ENCODE results near the gene FAM114A1. TPM values are rescaled to one million over a fixed set of nuclear protein-coding genes. Genes with fewer than 3 reads are reported as not detected.

FAM114A1 gene
- total RNA-seq: 204 and 215 TPM in 2 replicates

GRCh38 chr4:38867478-38868058 lies at the start of gene FAM114A1:
Gene FAM114A1, plus strand, starts transcription at chr4:38867806. Its CDS starts 10,273 bp downstream, at chr4:38878079.

GRCh38 chr4:38856524-38857337 lies 10.9 kb upstream of the FAM114A1 start, which contains the start of gene TLR6:
Gene TLR6, minus strand, starts transcription at chr4:38856817. Its CDS starts 27,344 bp downstream, at chr4:38829473.

Other genes with a start within 250 kb of the FAM114A1 start
- 18.9 and 20.6 TPM in 2 replicates for gene KLF3, start 203.6 kb upstream of the FAM114A1 start, total RNA-seq
- 0.13 TPM in 1 of 2 replicates, not detected in the other for gene TLR10, start 84.8 kb upstream of the FAM114A1 start, total RNA-seq
- 0.39 TPM in 1 of 2 replicates, not detected in the other for gene TLR1, start 63.0 kb upstream of the FAM114A1 start, total RNA-seq
- 0.32 and 1.8 TPM in 2 replicates for gene TLR6, start 11.0 kb upstream of the FAM114A1 start, total RNA-seq
- gene TMEM156, start 164.6 kb downstream of the FAM114A1 start, total RNA-seq: 3.8 and 30.8 TPM in 2 replicates
- gene KLHL5, start 194.4 kb downstream of the FAM114A1 start, total RNA-seq: 75.4 and 163 TPM in 2 replicates